Activated gamma-delta T cell treated with Interleukin-2 at 50 U/mL for 16 hours (primary cell): ENCODE results near the gene PHC2.
A peak's percentile ranks its signal among the peaks of the same experiment; 100 is the strongest.

Experiments
- DNase-seq: peaks from one replicate; pipeline ENCODE4 v3.0.0-alpha.2; 2020

The PHC2 gene

DNA sequence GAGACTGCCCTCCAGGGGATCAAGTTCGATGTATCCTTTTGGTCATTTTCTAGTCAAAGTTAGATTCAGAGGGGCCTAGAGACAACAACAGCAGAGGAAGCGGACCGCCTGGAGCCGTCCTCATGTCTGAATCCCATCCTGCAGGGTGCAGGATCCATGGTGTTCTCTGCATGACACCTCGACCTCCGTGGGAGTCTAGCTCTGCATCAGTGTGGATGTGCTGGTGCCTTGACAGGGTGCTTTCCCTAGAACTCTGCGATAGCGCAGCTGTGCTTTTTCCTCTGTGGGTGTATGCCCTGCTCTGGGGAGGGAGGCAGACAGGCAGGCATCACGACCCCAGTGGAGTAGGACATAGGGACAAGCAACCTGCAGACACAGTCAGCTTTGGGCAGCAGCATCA lies 61.8 kb downstream of the PHC2 start:
- DNase-seq, result no peak

DNA sequence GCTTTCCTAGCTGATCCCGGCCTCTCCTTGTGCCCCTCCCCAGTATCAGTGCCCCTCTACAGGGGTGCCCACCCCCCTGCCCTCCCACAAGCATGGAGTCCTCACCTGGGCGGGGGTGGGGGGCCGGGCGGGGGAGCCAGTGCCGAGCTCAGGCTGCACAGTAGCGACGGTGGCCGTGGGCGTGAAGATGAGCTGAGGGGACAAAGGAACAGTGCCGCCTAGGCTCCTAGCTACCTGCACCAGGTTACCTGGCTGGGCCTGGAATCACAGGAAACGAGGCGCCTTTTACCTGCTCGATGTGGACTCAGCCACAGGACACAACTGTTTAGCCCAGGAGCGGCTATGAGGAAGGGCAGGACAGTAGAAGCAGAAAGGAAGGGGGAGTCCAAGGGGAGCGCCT lies 62.5 kb downstream of the PHC2 start:
- DNase-seq, result no peak

DNA sequence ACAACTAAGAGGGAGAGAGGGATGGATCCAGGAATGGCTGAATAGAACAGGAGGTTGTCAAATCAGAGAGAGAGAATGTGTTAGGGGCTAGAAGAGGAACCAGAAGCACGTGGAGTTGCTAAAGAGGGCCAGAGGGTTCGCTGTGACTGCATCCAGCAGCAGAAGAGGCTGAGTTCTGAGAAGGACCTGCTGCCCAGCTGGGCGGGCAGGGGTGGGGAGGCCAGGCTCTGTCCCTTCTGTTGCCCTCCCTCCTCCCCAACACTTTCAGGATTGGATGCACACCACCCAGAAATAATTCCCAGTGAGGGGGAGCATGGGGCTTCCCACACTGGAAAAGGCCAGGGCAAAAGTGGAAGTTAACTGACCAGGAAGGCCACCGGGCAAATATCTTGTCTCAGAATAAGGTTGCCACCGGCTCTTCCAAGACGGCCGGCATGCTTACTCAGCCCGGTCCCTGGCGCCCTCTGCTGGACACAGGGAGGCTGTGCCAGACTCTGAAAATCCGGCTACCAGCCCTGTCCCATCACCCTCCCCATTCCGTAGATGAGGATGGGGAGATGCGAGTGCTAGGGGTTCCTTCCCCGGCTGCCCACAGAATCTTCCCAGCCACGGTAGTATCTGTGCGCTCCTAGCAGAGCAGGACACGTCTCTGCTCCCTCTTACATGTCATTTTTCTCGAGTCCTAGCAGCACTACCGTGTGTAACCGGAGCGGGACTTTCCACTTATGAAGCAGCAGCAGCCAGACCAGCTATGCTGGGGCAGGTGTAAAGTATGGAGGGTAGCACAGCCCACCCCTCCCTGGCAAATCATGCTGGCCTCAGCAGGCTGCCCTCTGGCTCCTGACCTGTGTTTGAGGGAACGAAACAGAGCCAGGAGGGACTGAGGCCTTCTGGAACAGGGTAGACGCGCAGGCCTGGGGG lies 63.1 kb downstream of the PHC2 start:
- peak; percentile 85 for DNase-seq

DNA sequence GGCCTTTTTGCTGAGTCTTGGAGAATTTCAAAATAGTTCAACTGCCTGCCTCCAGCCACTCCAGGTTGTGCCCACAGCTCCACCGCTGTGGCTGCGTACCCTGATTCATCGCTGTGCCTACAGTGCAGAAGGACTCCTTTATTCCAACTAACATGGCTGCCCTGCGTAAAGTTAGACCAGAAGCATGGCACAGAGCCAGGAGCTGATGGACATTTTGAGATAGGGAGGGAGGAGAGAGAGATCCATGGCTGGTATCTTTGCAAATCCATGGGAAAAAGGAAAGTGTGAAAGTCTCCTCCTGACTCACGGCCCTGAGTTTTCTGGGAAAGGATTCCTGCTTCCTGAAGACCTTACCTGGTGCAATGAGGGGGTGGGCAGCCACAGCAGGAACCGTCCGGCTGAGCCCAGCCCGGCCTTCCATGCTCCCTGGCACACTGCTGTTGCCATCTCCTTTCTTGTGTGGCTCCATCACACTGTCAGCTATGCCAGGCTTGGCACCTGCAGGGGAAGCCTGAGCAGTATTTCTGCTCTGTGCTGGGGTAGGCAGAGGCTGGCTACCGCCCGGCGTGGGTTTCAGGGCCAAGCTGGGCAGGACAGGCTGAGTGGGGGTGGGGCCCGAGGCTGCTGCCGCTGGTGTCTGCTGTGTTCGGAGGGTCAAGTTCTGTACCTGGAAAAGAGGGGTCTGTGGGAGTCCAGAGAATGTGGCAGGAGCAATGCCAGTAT lies 64.0 kb downstream of the PHC2 start:
- DNase-seq, result no peak

DNA sequence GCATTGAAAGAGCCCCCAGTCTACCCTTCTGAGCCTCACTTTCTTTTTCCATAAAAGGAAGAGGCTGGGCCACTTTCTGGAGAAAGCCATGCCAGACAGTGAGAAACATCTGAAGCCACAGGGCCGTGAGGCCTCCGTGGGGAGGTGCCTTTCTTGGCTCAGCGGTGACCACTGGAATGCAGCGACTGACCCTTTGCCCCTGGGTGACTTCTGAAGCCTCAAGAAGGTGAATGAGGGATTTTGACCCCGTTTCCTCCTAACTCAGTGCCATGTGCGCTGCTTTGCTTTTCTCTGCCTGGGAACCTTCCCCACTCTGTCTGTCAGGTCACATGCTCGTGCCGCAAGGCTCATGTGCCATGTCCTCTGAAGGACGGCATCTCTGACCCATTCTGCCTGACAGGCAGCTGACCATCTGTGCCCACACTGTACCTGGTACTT lies 65.3 kb downstream of the PHC2 start:
- no peak for DNase-seq

DNA sequence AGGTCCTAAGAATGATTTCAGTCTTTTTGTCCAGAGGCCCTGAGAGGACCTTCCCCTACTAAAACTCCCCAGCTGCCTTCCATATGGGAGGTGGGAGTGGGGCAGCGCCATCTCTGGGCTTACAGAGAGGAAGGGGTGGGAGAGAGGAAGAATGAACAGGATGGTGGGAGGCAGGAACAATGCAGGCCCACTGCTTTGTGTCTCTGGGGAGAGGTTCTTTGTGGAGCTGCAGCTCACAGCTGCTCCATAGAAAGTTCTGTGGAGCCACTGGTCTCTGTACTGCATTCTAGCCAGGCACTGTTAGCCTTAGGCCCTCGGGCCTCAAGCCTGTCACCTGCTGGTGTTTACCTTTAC lies 66.4 kb downstream of the PHC2 start:
- DNase-seq, result no peak

DNA sequence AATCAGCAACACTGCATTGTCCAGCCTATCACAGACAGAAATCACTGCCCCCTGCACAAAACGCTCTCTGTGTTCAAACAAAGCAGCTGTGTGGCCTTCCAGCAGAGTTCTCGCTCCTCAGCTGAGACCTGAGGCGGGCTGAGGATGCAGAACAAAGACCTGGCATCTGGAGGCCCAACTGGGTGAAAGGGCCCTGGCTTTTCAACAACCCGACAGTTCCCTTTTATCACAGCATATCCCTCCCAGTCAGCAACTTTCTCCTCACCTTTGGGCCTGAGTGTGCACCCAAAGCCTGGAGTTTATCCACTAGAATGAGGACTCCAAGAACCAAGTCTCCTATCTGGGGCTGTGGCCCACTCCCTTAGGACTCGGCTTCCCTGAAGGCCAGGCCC lies 67.4 kb downstream of the PHC2 start:
- DNase-seq, result no peak

DNA sequence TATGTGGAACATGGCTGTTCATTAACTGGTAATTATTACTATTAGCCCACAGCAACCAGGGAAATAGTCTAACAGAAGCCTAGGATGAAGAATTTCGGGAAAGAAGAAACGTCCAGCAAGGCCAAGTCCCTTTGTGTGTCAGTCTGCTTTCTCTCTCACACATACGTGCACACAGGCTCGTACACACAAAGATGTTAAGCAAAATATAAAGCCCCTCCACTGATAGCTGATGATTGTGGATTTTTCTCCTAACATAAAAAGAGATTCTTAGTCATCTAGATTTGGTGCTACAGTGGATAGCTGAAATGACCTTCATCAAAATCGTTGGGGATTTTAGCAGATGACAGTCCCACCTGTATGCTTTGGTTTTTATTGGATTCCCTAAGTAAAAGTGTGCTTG lies 67.9 kb downstream of the PHC2 start:
- DNase-seq, result no peak

DNA sequence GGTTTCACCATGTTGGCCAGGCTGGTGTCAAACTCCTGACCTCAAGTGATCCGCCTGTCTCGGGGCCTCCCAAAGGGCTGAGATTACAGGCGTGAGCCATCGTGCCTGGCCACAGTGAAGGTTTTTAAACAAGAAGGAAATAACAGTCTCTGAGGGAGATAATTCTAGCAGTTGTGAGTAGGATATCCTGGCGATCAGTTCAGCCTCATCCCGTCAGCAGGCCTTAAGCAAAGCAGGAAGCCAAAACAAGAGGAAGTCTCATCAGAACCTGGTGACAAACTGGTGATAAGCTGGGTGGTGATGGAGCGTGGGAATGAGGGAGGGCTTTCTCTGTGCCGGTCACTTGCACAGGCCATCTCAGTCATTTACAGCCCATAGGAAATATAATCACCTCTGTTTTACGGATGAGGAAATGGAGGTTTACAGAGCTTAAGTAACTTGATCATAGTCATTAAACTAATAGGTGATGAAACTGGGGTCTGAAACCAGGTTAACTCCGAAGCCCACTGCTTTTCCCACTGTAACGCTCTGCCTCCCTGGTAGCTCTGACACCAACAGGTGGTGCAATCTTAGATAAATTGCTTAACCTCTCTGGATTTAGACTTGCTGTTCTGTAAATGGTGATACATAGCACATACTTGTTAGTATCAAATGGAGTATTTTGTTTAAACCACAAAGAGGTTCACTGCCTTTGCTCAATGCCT lies 69.2 kb downstream of the PHC2 start:
- DNase-seq, result no peak

DNA sequence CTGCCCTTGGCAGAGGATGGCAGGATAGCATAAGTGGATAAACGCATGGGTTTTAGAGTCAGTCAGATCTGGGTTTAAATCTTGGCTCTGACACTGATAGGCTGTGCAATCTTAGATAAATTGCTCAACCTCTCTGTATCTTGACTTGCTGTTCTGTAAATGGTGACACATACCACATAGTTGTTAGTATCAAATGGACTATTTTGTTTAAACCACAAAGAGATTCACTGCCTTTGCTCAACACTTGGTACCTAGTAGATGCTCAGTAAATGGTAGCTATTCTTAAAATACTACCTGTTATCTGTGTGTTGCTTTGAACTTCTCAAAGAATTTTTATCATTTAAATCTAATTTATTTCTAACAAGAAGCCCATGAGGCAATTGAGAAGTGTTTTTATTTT lies 70.5 kb downstream of the PHC2 start:
- no peak for DNase-seq

DNA sequence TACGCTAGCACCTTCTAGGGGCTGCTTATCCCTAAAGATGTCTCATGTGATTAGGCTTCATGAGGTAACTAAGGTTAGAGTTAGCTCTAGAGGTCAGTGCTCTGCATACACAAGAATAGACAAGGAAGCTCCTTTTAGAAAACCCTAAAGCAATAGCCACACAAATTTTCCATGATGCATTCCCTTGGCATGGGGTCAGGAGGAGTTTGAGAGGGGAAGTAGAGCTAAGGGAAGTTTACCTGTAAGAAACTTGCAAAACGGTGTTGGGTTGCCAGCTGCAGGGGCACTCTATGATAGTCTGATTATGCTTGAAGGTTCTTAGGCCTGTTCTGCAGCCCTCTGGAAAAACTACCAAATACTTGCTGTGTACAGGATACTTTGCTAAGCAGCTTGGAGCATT lies 71.0 kb downstream of the PHC2 start:
- no peak for DNase-seq

DNA sequence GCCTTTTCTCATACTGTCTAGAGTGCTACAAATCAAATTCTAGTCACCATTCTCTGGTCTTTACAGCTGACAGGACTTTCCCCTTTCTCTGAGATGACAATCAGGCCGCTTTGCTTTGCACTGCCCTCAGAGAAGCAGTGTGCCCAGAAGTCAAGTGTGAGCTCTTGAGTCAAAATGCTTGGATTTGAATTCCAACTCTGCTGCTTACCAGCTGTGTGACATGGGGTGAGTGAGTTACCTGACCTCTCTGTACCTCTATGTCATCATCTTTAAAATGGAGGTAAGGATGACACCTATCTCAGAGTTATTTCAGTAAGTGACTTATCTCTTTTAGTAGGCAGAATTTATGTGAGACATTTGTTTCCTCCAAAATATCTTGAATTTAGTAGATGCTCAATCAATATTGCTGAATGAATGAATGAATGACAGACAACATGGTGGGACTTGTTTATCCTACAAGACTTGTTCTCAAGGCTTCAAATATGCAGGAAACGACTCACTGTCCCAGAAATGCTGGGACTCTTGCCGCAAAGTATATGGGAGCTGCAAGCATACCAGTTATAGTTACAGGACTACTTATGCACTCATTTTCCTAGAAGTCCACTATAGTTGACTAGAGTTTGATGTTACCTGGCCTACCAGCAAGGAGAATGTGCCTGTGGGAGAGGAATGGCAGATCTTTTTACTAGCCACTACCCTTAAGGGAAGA lies 71.9 kb downstream of the PHC2 start:
- DNase-seq, result no peak

DNA sequence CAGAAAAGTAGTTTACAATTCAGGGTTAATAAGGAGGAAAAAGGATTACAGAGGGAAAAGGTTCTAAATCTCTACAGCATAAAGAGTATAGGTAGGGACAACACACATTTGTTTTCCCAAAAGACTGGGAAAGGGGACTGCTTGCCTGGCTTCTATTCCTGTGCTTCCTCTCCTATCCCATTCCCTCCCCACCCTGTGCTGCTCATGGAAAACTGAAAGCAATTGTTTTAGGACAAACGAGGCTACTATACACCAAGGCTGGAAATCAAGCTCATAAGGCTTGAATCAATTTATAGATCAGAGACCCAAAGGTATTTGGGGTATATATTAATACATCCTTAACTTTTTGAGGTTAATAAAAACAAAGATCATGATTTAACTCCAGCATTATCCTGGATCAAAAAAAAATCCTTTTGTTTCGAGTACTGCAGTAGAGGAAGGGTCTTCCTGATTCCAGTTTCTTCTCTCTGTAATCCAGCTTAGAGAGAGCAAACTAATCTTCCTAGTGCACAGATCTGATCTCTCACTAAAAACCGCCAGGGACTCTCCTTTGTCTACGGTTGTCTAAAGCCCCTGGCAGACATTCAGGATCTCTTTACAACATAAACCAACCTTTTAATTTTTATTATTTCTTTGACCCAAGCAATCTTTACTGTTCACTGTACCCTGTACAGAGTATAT lies 72.6 kb downstream of the PHC2 start:
- DNase-seq, result no peak

DNA sequence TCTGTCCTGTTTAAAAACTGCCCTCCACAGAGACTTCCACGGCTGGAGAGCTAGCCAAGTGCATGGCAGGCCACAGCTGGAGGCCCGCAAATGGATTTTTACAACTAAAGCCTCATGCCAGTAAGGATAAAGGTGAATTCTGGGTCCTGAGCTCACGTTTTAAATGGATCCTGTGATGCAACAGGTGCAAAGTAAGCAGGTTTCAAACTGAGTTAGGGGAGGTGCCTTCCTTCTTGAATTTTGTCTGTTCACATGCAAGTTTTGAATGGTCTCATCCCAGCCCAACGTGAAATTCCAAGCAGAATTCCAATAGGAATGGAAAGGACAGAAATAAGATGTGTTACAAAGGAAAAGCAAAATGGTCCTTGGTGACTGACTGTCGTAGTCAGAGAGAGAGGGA lies 73.8 kb downstream of the PHC2 start:
- DNase-seq, result no peak

DNA sequence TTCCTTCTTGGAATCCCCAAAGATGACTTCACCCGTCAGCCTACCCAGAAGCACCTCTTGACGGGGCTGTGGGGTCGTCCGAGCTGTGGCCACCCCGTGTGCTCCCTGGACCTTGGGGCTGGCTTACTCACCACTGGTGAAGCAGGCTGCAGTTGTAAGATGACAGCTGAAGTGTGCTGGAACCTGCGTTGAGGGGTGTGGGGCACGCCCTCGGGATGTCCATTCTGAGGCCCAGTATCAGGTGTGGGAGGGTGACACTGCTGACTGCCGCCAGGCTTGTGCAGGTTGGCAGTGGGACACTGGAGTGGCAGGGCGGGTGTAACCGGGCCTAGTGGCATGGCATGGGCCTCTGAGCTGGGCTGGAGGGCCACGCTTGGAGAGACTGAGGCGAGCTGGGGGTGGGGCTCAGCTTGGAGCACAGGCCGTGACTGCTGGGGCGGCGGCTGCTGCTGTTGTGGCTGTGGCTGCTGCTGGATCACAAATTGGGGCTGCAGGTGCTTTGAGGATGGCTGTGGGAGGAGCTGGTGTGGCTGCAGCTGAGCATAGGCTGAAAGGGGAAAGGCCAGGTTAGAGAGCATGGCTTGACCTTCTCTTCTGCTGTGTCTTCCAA lies 76.1 kb downstream of the PHC2 start:
- no peak for DNase-seq

DNA sequence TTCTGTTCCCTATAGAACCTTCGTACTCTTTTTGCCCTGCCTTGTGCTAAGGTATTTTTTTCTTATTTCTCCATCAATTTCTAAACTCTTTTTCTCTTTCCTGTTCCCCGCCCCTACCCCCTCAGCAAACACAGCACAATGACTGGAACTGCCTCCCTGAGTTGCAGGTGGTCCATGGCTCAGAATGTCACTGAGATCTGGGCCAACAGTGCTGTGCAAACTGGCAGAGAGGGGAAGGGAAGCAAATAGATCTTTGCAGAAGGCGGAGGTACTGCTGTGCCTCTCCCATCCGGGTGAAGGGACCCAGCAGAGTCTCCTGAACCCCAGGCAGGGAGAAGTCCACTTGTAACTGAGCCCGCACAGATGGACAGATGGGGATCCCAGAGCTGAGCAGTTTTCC lies 77.4 kb downstream of the PHC2 start:
- DNase-seq, result no peak

DNA sequence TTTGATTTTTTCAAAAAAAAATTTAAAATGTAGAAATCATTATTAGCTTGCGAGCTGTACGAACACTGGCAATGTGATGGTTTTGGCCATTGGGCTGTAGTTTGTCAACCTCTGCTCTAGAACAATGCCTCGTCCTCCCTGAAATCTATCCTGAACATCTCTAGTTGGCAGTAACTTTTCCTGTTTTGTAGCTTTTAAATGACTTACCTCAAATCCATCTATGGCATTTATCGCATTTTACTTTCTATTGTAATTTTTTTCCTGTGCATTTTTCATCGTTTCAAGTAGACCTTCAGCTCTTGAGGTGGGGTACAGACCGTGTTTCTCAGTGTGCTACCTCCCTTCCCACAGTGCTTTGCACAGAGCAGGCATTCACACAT lies 79.6 kb downstream of the PHC2 start:
- DNase-seq, result no peak

DNA sequence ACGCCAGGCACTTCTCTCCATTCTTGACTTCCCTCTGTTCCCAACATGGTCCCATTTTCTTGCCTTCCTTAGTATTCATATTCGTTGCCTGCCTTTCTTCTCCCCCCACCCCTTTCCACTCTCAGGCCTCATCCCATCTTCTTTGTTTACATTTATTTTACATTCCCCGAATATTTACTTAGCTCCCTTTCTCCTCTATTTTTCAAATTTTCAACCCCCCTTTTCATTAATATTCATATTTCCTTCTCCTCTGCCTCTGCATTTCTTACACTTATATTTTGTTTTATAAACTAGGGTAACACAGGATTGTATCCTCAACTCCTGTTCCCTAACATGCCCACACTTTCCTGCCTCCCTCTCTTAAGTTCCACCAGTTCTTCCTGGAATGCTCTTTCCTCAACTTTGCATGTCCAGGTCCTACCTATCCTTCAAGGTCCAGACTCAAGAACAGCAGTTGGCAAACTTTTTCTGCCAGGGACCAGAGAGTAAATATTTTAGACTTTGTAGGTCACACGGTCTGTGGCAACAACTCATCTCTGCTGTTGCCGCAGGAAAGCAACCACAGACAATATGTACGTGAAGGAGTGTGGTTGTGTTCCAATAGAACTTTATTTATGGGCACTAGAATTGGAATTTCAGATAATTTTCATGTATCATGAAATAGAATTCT lies 80.1 kb downstream of the PHC2 start:
- no peak for DNase-seq

DNA sequence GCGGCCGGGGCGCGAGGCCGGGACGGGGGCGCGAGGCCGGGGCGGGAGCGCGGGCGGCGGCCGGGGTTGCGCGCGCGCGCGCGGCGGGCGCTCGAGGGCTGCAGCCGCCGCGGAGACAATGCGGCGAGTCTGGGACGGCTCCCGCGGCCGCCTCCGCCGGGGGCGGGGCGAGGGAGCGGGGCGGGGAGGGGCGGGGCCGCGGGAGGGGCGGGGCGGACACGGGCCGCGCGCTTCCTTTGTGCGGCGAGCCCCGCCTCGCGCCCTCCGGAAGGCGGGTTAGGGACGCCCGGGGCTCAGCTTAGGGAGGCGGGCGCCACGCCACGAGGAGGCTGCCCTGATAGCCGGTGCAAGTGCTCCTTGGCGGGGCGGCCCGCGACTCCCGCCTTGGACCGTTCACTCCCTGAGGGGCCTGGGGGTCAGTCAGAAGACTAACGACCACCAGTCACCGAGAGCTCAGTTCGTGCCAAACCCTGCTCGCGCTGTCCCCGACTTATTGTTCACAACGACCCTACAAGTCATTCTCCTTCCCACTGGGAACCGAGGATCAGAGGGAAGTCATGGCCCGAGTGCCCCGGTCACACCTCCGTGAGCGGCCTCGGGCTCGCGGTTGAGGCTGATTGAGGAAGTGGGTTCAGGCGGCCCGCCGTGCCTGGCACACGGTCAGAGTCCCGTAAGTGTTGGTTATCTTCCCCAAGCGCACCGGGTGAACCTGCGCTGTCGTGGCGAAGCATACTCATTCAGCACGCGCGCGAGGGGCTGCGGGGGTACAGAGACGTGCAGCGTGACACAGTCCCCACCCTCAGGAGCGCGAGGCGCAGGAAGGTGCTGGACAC lies 80.9 kb downstream of the PHC2 start:
- peak; percentile 71 for DNase-seq

DNA sequence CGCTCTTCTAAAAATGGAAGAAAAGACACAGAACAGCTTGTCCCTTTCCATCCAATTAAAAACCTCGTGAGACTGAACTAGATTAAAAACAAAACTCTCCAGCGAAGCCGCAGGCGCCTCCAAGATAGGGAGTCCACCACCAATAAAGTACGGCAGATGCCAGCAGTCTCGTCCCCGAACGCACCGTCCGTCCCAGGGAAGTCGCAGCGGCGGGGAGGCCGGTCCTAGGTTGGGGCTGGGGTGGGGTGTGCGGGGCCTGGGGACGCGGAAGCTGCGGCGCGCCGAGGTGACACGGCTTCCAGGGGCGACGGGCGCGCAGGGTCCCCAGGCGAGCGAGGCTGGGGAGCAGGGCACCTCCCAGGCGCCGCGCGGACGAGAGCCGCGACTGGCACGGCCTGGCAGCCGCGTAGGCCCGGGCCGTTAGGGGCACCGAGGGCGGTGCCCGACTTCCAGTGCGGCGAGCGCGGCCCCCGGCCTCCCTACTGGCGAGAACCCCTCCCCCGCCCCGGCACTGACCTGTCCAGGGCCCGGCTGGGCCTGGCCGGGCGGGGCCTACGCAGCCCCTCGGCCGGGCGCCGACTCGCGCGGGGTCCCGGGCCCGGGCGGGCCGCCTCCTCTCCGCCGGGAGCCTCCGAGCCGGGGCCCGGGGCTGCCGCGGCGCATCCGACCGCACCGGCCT lies 81.7 kb downstream of the PHC2 start:
- DNase-seq, result peak; percentile 43
